GM18511 (cell line): ENCODE data around the gene PLXDC2.

ENCODE experiments used
- ATAC-seq: cut with Tn5 transposase; IDR thresholded peaks from one replicate; pipeline ENCODE4 v1.9.1; 2021; ENCODE audit warnings: mild to moderate bottlenecking, moderate library complexity; ENCODE audit not compliant: unreplicated experiment

The PLXDC2 gene

GRCh38 chr10:19815036-19815730 lies 1.0 kb upstream of the PLXDC2 start:
- peak; percentile 9 for ATAC-seq

GRCh38 chr10:19815731-19816410 lies 361 bp upstream of the PLXDC2 start:
- peak; percentile 52 for ATAC-seq

- peak; percentile 41 for ATAC-seq
These were observed 1.1 kb downstream of the PLXDC2 start for GRCh38 chr10:19817231-19817933.

DNA sequence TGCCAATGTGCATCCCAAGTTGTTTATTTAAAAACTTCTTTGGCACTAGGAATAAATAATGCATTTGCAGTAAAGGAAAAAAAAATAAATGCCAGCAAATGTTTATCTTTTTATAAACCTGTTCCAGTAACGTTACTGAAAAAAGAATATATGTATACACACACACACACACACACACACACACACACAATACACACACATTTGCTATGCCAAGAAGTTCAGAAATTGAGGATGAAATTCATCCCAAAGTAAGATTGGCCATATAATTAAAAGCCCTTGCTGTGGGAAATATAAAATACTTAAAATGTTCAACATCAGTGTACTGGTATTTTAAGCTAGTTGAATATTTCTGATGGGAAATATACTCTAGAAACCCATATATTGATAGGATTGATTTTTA lies 2.6 kb downstream of the PLXDC2 start:
- no peak for ATAC-seq

- no peak for ATAC-seq
These were observed 3.3 kb downstream of the PLXDC2 start for GRCh38 chr10:19819419-19820033.

GRCh38 chr10:19824381-19825342 lies 8.4 kb downstream of the PLXDC2 start:
- no peak for ATAC-seq

DNA sequence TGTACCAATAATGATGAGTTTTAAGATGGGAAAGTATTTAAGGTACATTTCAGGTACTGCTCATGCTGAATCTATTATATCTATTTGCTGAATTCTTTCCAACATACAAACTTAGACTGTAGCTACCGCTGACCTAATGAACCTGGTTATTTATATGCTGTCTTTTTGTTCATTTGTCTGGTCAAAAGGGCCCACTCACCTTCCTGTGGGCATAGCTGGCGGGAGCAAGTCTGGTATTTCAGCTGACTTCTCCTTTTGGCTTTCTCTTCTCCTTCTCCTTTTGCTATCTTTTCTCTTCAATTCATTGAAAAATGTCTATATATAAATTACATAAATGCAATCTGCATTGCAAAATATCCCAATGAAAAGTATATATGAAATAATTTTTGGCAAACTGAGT lies 9.5 kb downstream of the PLXDC2 start:
- ATAC-seq, result no peak

DNA sequence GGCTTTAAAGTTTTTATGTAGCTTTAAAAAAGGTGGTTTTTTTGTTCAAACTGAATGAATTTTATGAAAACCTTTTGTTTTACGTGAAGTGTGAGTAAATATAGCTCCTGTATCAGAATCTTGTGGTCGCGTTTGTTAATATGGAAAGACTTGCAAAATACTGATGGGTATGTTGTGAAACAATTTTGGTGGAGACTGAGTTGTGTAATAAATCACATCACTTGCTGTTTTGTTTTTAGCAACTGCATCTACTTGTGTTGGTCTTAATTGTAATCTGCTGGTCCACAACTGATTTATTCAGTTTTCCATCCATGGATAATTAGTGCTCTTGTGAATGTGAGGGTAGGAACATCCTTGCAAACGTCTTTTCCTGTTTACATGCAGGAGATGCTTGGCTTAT lies 10.5 kb downstream of the PLXDC2 start:
- no peak for ATAC-seq

DNA sequence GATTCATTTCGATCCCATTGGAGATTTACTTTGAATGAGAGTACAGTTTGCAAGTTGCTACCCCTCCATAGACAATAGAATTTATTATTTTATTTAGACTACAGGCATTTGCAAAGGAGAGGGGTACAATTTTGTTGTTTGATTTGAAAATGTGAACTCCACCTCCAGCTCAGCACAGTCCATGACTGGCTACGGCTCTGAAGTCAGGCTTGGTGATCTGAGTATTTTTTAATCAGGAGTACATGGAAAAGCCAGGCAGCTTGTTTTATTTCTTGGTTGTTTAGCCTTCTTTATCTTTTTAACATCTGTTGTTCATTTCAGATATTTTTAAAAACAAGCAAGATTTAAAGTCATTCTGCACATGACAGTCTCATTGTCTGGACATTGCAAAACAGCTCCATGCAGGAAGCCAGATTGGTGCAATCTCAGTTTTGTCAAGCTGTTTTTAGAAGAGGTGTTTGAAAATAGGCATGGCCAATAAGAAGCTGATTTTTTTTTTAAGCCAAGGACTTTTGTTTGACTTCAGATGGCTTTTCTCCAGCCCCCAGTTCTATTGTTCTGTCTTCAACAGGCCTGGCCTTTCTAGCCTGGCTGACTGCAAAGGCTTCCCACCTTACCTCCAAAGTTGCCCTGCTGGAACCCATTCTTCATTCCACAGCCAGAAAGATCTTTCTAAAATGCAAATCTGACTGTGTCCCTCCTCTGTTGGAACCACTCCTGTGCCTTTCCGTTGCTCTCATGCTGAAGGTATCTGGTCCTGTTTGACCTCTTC lies 12.2 kb downstream of the PLXDC2 start:
- ATAC-seq, result no peak

GRCh38 chr10:19832699-19833098 lies 16.5 kb downstream of the PLXDC2 start:
- ATAC-seq, result no peak

DNA sequence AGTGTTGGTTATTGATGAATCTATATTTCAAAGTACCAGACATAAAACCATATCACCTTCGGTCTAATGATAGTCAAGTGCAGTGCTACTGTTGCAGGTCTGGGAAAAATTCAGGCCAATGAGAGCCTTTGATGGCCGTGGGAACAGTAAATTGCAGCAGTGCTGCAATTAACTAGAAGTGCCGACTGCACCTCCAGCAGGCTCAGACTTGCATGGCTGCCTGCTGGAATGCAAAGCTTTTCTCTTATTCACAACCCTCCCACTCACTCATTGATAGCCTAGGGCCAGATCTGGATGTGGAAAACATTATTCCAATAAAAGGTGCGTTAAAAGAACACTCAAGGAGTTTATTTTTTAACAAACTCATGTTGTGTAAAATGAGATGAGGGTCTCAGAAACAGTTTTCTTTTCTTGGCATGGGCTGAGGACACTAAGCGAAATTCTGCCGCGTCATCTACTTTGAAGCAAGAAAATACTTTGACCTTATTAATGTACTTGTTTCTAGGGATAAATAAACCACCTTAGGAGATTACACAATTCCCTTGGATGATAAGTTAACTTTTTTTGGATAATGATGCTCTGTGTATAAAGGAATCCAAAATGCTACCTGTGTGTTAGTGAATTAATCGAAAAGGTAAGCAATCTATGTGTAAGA lies 17.1 kb downstream of the PLXDC2 start:
- ATAC-seq, result no peak

DNA sequence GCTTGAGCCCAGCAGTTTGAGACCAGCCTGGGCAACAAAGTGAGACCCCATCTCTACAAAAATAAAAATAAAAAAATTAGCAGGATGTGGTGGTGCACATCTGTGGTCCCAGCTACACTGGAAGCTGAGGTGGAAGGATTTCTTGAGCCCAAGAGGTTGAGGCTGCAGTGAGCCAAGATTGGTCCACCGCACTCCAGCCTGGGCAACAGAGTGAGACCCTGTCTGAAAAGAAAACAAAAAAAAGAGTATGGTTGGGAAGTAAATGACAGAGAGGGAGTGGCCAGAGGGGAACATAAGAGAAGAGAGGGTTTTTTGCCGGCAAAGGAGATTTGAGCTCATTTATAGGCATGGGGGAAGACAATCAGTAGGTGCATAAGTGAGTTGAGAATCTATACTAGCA lies 19.7 kb downstream of the PLXDC2 start:
- ATAC-seq, result no peak

GRCh38 chr10:19839090-19839489 lies 22.9 kb downstream of the PLXDC2 start:
- ATAC-seq, result no peak

DNA sequence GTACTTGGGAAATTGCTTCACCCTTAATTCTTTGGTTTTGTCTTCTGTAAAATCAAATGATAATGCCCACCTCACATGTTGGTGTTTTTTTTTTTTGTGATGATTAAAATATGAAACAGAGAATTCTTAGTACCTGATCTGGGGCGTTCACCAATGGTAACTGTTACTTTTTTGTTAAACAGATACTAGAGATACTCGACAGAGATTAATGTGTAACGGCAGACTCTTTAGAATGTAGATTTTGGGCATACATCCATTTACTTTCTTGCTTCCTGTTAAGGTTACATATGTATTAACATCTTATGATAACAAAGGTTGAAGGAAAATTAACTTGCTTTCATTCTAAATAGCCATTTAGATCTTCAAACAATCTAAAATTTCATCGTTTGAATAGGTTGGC lies 23.3 kb downstream of the PLXDC2 start:
- no peak for ATAC-seq

DNA sequence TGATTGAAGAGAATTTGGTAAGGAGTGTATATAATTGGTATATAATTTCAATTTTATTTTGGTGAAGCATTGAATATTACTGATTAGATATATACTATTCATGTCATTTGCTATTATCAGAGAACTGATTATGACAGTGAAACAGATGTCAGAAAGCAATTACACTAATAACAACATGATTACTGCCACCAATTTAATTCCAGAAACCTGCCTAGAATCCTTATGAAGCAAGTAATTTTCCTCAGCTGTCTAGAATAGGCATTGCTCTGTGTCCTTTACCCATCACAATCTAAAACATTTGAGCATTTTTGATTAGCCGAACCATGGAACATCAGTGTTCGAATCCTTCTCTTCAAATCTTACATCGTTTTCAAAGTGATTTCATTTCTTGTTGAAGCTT lies 24.5 kb downstream of the PLXDC2 start:
- no peak for ATAC-seq

DNA sequence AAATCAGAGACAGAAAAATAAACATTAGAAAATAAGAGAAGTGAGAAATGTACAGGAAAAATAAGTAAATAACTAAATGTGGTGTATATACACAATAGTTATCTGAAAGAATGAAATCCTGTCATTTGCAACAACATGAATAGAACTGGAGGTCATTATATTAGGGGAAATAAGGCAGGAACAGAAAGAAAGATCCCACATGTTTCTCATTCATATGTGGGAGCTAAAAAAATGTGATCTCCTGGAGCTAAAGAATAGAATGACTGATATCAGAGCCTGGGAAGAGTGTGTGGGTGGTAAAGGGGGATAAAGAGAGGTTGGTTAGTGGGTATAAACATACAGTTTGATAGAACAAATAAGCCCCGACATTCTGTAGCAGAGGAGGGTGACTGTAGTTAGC lies 27.3 kb downstream of the PLXDC2 start:
- ATAC-seq, result no peak

DNA sequence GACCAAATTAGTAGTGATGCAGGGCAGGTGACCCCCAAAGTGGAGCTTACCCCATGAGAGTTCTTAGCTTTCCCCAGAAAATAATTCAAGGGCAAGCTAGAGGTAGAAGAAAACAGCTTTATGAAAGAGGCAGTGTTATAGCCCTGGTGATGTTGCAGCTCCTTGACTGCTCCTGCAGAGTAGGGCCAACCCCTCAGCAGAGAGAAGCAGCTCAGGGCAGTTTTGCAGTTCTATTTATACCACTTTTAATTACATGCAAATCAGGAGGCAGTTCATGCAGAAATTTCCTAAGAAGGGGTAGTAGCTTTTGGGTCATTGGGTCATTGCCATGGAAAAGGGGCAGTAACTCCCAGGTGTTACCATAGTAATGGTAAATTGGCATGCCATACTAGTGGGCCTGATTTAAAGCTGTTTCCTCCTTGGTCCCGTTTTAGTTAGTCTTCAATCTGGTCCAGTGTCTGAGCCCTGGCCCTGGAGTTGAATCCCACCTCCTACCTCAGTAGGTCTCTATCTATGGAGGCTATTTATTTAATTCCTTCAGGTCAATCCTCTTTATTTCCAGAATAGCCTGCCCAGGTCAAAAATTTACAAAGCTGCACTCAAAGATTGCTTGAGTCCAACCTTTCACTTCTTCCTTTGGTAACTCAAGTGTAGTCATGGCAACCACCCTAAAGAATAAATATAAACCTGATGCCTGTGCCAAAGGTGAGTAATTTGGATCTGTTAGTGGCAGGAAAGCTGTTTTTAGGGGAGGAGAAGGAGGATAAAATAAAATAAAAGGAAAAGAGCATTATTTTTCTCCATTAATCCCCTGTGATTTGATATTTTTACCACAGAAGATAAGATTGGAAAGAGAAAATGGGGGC lies 29.5 kb downstream of the PLXDC2 start:
- no peak for ATAC-seq

DNA sequence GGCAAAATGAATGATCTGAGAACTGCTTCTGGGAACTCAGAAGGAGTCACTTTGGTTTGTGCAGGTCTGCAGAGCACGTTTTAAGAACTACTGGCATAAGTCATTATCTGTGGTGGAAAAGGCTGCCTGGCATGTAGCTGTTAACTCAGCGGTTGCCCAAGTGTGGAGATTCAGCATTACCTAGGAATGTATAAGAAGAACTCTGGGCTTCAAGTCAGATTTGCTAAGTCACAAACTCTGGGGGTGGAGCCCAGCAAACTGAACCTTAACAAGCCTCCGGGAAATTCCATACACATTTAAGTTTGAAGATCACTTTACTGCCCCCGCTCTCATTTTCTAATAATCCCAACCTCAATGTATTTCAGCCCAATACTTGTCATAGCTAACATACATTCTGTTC lies 31.1 kb downstream of the PLXDC2 start:
- no peak for ATAC-seq
